Testis (tissue), 3 donors: ENCODE measurements around the gene ANTKMT. TPM values are rescaled to one million over a fixed set of nuclear protein-coding genes. Genes with fewer than 3 reads are reported as not detected.

Experiments used
- DNase-seq: peaks from one replicate; pipeline ENCODE4 v3.0.0-alpha.2; 2019
- H3K27ac ChIP-seq, 2 donors: fragments of 200-600 bp; sonication (generic); one replicate each; pipeline ENCODE4 v1.5.1; 2019
- H3K27me3 ChIP-seq: fragments of 200-600 bp; sonication (generic); one replicate; pipeline ENCODE4 v1.5.1; 2019
- H3K36me3 ChIP-seq: fragments of 200-600 bp; sonication (generic); one replicate; pipeline ENCODE4 v1.5.1; 2017; ENCODE audit warnings: low read depth; ENCODE audit errors: missing control alignments
- H3K4me1 ChIP-seq: fragments of 200-600 bp; sonication (generic); one replicate; pipeline ENCODE4 v1.5.1; 2019
- H3K4me3 ChIP-seq, 2 donors: fragments of 200-600 bp; sonication (generic); one replicate each; pipeline ENCODE4 v1.5.1; 2017 to 2019
- H3K9me3 ChIP-seq: fragments of 200-600 bp; sonication (generic); one replicate; pipeline ENCODE4 v1.5.1; 2017
- CTCF ChIP-seq, 3 experiments: fragments of 450-650 bp in 2 of 3; fragments of 200-600 bp in 1 of 3; sonication (generic) in 1 of 3; IDR thresholded peaks; one replicate each; pipeline ENCODE4 v1.5.1; 2016 to 2019; ENCODE audit warnings: antibody characterized with exemption in 3 of 3, mild to moderate bottlenecking in 2 of 3, moderate library complexity in 1 of 3
- POLR2A ChIP-seq: fragments of 450-650 bp; IDR thresholded peaks from one replicate; pipeline ENCODE4 v1.6.1; 2017; ENCODE audit warnings: antibody characterized with exemption, mild to moderate bottlenecking, moderate library complexity
- WGBS, 2 donors: methylation state at CpG; one replicate each; pipeline ENCODE4 v1.1.5; 2018; 5-methylcytosine and 5-hydroxymethylcytosine counted together
- intact Hi-C: fragments of 100-400 bp; cut with DNase I; formaldehyde crosslinking; loops from one replicate; pipeline ENCODE4 v1.15.1; 2023; ENCODE audit warnings: low total_unique reads
- polyA plus RNA-seq: library from polyadenylated mRNA; stranded (reverse); fragments of 350-450 nt; fragmentation: Illumina TruSeq; extraction: RNeasy Lipid Tissue Mini Kit (QIAGEN cat#74804); gene quantifications from one replicate; pipeline ENCODE4 v1.2.3, GENCODE V29; 2014; ENCODE audit warnings: low read depth, low replicate concordance; ENCODE audit not compliant: insufficient read depth
- total RNA-seq, 2 donors: library from RNA; depleted of rRNA; stranded (reverse); fragments of >200 nt; gene quantifications; one replicate each; pipeline ENCODE4 v1.2.3, GENCODE V29; 2016

The ANTKMT gene
- total and polyA plus RNA-seq, 3 donors from 2014 or later: 68.5 to 108 (median 81.1) TPM

GRCh38 chr16:679814-680624 lies 40.9 kb upstream of the ANTKMT start, which contains the start of gene STUB1:
TSS of gene STUB1 (plus strand) at chr16:680410. CDS start at chr16:680526, 116 bp downstream.
- 0 to 1% methylated on average over 12 to 87 of the region's 91 CpGs for WGBS, 2 donors
- peak within 1 kb of the TSS; percentile 69 to 85 for H3K4me3 ChIP-seq
- peak within 1 kb of the TSS; percentile 86 to 96 for H3K27ac ChIP-seq
- DNase-seq: peak; percentile 94
- intact Hi-C loops: no loop called here
- H3K4me1 ChIP-seq: peaks cover 41% of the 10 kb centered on the region
- TF ChIP-seq CTCF (IDR thresholded peaks at IDR 0.05): no peak
- no peak for TF ChIP-seq POLR2A
- H3K36me3 ChIP-seq: no peaks in the 10 kb centered on the region
- H3K27me3 ChIP-seq: no peaks in the 10 kb centered on the region
- no peaks in the 10 kb centered on the region for H3K9me3 ChIP-seq

GRCh38 chr16:680625-680945 lies 40.4 kb upstream of the ANTKMT start:
- Histone ChIP-seq H3K4me3 (peak overlapping the region; percentile 69 to 85), H3K27me3 (no peaks in the 10 kb centered on the region), H3K4me1 (peaks cover 44% of the 10 kb centered on the region), H3K36me3 (no peaks in the 10 kb centered on the region), H3K9me3 (no peaks in the 10 kb centered on the region), H3K27ac (peak overlapping the region in 1 of 2 donors; percentile 96)
- no peak for DNase-seq
- intact Hi-C loops: no loop called here
- WGBS, 2 donors: 0% methylated on average over 34 of the region's 38 CpGs; no CpG with 5 or more reads in 1 of the 2 donors
- no peak for TF ChIP-seq CTCF (IDR thresholded peaks at IDR 0.05)
- no peak for TF ChIP-seq POLR2A

DNA sequence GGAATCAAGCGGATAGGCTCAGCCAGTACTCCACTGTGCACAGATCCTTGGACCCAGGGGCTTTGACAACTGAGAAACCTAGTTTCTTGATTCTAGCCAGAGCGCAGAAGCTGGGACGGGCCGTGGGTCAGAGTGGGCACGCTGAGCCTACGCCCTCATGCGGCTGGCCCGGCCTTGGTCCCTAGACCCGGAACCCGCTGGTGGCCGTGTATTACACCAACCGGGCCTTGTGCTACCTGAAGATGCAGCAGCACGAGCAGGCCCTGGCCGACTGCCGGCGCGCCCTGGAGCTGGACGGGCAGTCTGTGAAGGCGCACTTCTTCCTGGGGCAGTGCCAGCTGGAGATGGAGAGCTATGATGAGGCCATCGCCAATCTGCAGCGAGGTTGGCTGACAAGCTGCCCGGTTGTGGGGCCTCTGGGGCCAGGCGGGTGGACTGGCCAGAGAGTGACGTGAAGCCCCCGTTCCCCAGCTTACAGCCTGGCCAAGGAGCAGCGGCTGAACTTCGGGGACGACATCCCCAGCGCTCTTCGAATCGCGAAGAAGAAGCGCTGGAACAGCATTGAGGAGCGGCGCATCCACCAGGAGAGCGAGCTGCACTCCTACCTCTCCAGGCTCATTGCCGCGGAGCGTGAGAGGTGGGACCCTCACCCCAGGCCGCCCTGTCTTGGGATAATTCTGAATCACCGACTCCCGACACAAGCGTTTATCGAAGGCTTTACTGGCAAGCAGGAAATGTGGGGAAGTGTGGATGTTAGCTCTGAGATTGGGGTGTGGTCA lies 39.8 kb upstream of the ANTKMT start:
- no peaks in the 10 kb centered on the region for H3K36me3 ChIP-seq
- peak overlapping the region; percentile 69 to 85 for H3K4me3 ChIP-seq
- 40 to 80% methylated on average over 2 to 44 of the region's 44 CpGs for WGBS, 2 donors
- peak overlapping the region in 1 of 2 donors; percentile 96 for H3K27ac ChIP-seq
- H3K9me3 ChIP-seq: no peaks in the 10 kb centered on the region
- H3K4me1 ChIP-seq: peaks cover 40% of the 10 kb centered on the region
- peak; percentile 64 for DNase-seq
- H3K27me3 ChIP-seq: no peaks in the 10 kb centered on the region
- TF ChIP-seq CTCF (IDR thresholded peaks at IDR 0.05) (no peak), POLR2A (no peak)
- intact Hi-C loops: no loop called here

DNA sequence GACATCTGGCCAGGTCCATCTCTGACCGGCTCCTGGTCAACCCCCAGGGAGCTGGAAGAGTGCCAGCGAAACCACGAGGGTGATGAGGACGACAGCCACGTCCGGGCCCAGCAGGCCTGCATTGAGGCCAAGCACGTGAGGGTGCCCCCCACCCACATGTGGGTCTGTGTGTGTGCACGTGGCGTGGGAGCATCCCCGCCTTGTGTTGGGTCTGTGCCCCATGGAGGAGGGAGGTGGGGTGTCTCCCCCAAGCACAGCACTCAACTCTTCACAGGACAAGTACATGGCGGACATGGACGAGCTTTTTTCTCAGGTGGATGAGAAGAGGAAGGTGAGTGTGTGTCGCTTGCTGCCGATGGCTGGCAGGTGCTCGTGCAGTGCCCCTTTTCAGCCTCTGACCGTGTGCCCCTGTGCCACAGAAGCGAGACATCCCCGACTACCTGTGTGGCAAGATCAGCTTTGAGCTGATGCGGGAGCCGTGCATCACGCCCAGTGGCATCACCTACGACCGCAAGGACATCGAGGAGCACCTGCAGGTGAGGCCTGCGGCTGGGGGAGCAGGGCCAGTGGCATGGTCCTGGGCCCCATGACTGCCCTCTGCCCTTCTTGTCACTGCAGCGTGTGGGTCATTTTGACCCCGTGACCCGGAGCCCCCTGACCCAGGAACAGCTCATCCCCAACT lies 39.1 kb upstream of the ANTKMT start:
- WGBS, 2 donors: 55 to 79% methylated on average over 13 to 28 of the region's 28 CpGs

More for the DNA sequence above, 39.1 kb upstream of the ANTKMT start:
- intact Hi-C loops: loop anchor here (2.0 kb wide), 1 partner anchor 59 kb away; the partner anchor contains the start of gene CIAO3
- H3K4me3 ChIP-seq: no peak overlapping the region
- TF ChIP-seq CTCF (IDR thresholded peaks at IDR 0.05) (no peak), POLR2A (no peak)
- no peak for DNase-seq
- H3K4me1 ChIP-seq: peaks cover 40% of the 10 kb centered on the region
- no peaks in the 10 kb centered on the region for H3K36me3 ChIP-seq
- no peaks in the 10 kb centered on the region for H3K9me3 ChIP-seq
- no peaks in the 10 kb centered on the region for H3K27me3 ChIP-seq
- no peak overlapping the region for H3K27ac ChIP-seq
